Mesenchymal stem cell (in vitro differentiated cells and primary cell): Measurements from ENCODE around the gene UPB1.

Experiments used
- DNase-seq: peaks from one replicate; pipeline ENCODE4 v3.0.0-alpha.2; 2013
- H2AFZ ChIP-seq: one replicate; pipeline ENCODE4 v1.6.1; 2013; ENCODE audit warnings: low read depth, mild to moderate bottlenecking, control low read depth, inconsistent platforms, low read length, moderate library complexity
- H2AK5ac ChIP-seq: 2 replicates; pipeline ENCODE4 v1.6.1; 2013; ENCODE audit warnings: low read length, moderate library complexity, mild to moderate bottlenecking, inconsistent platforms; ENCODE audit not compliant: severe bottlenecking
- H2BK120ac ChIP-seq: one replicate; pipeline ENCODE4 v1.6.1; 2013; ENCODE audit warnings: low read depth, mild to moderate bottlenecking, inconsistent platforms, low read length, moderate library complexity
- H2BK12ac ChIP-seq, 2 experiments: one replicate each; pipeline ENCODE4 v1.6.1; 2013; ENCODE audit warnings: inconsistent platforms in 2 of 2, low read length in 2 of 2, mild to moderate bottlenecking in 2 of 2, moderate library complexity in 2 of 2, control low read depth in 1 of 2
- H2BK15ac ChIP-seq: one replicate; pipeline ENCODE4 v1.6.1; 2013; ENCODE audit warnings: mild to moderate bottlenecking, low read depth, inconsistent platforms; ENCODE audit not compliant: poor library complexity, severe bottlenecking
- H2BK5ac ChIP-seq: 2 replicates; pipeline ENCODE4 v1.6.1; 2013; ENCODE audit warnings: low read depth, mild to moderate bottlenecking, low read length, control low read depth, inconsistent platforms; ENCODE audit not compliant: poor library complexity, severe bottlenecking
- H3K14ac ChIP-seq, 2 experiments: one replicate each; pipeline ENCODE4 v1.6.1; 2013; ENCODE audit warnings: inconsistent platforms in 2 of 2, low read length in 2 of 2, control low read depth in 1 of 2, mild to moderate bottlenecking in 1 of 2, moderate library complexity in 1 of 2
- H3K18ac ChIP-seq, 2 experiments: one replicate each; pipeline ENCODE4 v1.6.1; 2013; ENCODE audit warnings: inconsistent platforms in 2 of 2, low read length in 2 of 2, control low read depth in 1 of 2, low read depth in 1 of 2, mild to moderate bottlenecking in 1 of 2
- H3K23ac ChIP-seq, 2 experiments: one replicate each; pipeline ENCODE4 v1.6.1; 2013; ENCODE audit warnings: inconsistent platforms in 2 of 2, low read length in 2 of 2, mild to moderate bottlenecking in 2 of 2, moderate library complexity in 2 of 2, control low read depth in 1 of 2
- H3K27ac ChIP-seq: 2 replicates; pipeline ENCODE4 v1.5.1; 2013; ENCODE audit warnings: mild to moderate bottlenecking, moderate library complexity, low read length, control low read depth, inconsistent platforms; ENCODE audit not compliant: poor library complexity, severe bottlenecking
- H3K27me3 ChIP-seq, 2 experiments: 2 replicates each; pipeline versions ENCODE4 v1.6.1 to v1.7.0; 2013; ENCODE audit warnings: low read length in 2 of 2, mild to moderate bottlenecking in 2 of 2, moderate library complexity in 2 of 2, control low read depth in 1 of 2, inconsistent platforms in 1 of 2; ENCODE audit not compliant: control insufficient read depth in 1 of 2, insufficient read depth in 1 of 2
- H3K36me3 ChIP-seq, 2 experiments: 2 replicates each; pipeline versions ENCODE4 v1.6.1 to v1.7.0; 2013; ENCODE audit warnings: low read length in 2 of 2, control low read depth in 1 of 2, inconsistent platforms in 1 of 2, low read depth in 1 of 2, mild to moderate bottlenecking in 1 of 2; ENCODE audit not compliant: insufficient read depth in 2 of 2, control insufficient read depth in 1 of 2
- H3K4ac ChIP-seq, 2 experiments: one replicate each; pipeline ENCODE4 v1.6.1; 2013; ENCODE audit warnings: inconsistent platforms in 2 of 2, low read length in 2 of 2, mild to moderate bottlenecking in 2 of 2, moderate library complexity in 2 of 2, control low read depth in 1 of 2, low read depth in 1 of 2
- H3K4me1 ChIP-seq: 2 replicates; pipeline ENCODE4 v1.6.1; 2013; ENCODE audit warnings: low read depth, low read length, control low read depth; ENCODE audit not compliant: control insufficient read depth, insufficient read depth
- H3K4me2 ChIP-seq: 2 replicates; pipeline ENCODE4 v1.6.1; 2013; ENCODE audit warnings: low read length, mild to moderate bottlenecking, inconsistent platforms; ENCODE audit not compliant: poor library complexity, severe bottlenecking
- H3K4me3 ChIP-seq, 2 experiments: 2 replicates each; pipeline versions ENCODE4 v1.5.1 to v1.7.0; 2013; ENCODE audit warnings: low read length in 2 of 2, mild to moderate bottlenecking in 2 of 2, control low read depth in 1 of 2, low read depth in 1 of 2; ENCODE audit not compliant: insufficient read depth in 1 of 2
- H3K79me1 ChIP-seq: replicated peaks from 2 replicates; pipeline ENCODE4 v1.6.1; 2013; ENCODE audit warnings: mild to moderate bottlenecking, control low read depth, low read length, inconsistent platforms; ENCODE audit not compliant: poor library complexity, severe bottlenecking
- H3K9ac ChIP-seq: 2 replicates; pipeline ENCODE4 v1.7.0; 2013; ENCODE audit warnings: mild to moderate bottlenecking, low read length, moderate library complexity
- H3K9me3 ChIP-seq: 2 replicates; pipeline ENCODE4 v1.7.0; 2013; ENCODE audit warnings: mild to moderate bottlenecking, low read length; ENCODE audit not compliant: control insufficient read depth
- H4K8ac ChIP-seq: one replicate; pipeline ENCODE4 v1.6.1; 2013; ENCODE audit warnings: inconsistent platforms, mild to moderate bottlenecking, low read length, moderate library complexity
- H4K91ac ChIP-seq: one replicate; pipeline ENCODE4 v1.6.1; 2013; ENCODE audit warnings: mild to moderate bottlenecking, low read length, inconsistent platforms
- WGBS: methylation state at CpG from one replicate; pipeline ENCODE4 v1.1.7; 2013; ENCODE audit warnings: mixed read lengths; 5-methylcytosine and 5-hydroxymethylcytosine counted together

The UPB1 gene

DNA sequence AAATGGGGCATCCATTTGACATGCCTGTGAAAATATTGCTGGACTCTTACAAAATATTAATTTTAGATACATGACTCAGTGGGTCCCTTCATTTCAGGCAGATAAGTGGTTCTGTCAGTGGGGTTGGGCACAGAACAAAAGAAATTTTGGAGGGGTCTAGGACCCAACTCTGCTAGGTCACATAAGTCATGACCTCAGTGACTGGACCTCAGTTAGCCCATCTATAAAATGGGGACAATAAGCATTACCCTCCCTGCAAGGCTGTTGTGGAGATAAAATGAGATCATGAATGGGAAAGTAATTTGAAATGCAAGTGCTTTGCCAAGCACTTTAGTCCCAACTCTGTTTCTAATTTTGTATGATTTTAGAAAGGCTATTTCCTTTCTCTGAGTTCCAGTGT, 44.0 kb upstream of the UPB1 start:
- H2BK120ac ChIP-seq: no peak overlapping the region
- no peaks in the 10 kb centered on the region for H3K36me3 ChIP-seq
- no peak overlapping the region for H2BK5ac ChIP-seq
- no peak overlapping the region for H3K27ac ChIP-seq
- no peak overlapping the region for H3K9ac ChIP-seq
- H3K4ac ChIP-seq: no peak overlapping the region
- H4K91ac ChIP-seq: no peak overlapping the region
- no peak overlapping the region for H2BK12ac ChIP-seq
- no peak overlapping the region for H2BK15ac ChIP-seq
- H3K23ac ChIP-seq: no peak overlapping the region
- H3K4me1 ChIP-seq: no peaks in the 10 kb centered on the region
- no peak overlapping the region for H2AK5ac ChIP-seq
- no peak overlapping the region for H3K4me3 ChIP-seq
- no peaks in the 10 kb centered on the region for H3K27me3 ChIP-seq
- no peak for DNase-seq
- peaks cover 24% of the 10 kb centered on the region for H3K9me3 ChIP-seq
- no peak overlapping the region for H2AFZ ChIP-seq
- H4K8ac ChIP-seq: no peak overlapping the region
- no peak overlapping the region for H3K4me2 ChIP-seq
- no peak overlapping the region for H3K14ac ChIP-seq
- no peak overlapping the region for H3K18ac ChIP-seq
- no peaks in the 10 kb centered on the region for H3K79me1 ChIP-seq

DNA sequence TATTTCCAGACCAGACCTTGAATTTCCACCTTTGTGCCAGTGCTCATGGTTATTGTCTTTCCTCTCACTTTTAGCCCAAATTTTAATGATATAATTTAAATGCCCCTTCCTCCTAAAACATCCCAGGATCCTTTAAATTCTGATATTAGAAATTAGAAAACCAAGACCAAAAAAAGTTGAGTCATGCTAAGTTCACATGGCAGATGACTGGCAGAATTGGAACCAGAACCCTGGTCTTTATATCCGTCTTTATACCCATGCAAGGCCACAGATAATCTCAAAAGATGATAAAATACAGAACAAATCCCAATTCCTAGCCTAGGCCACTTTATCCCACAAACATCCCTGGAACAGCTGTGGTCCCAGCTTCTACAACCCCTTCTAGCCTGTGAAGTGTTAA, 41.3 kb upstream of the UPB1 start:
- Histone ChIP-seq H3K4me1 (no peaks in the 10 kb centered on the region), H2BK15ac (no peak overlapping the region), H3K27ac (no peak overlapping the region), H2BK5ac (no peak overlapping the region), H3K27me3 (no peaks in the 10 kb centered on the region), H4K8ac (no peak overlapping the region), H3K9ac (no peak overlapping the region), H3K4me2 (no peak overlapping the region), H3K23ac (no peak overlapping the region), H3K4ac (no peak overlapping the region), H3K79me1 (no peaks in the 10 kb centered on the region), H3K9me3 (peaks cover 24% of the 10 kb centered on the region), H3K18ac (no peak overlapping the region), H2BK12ac (no peak overlapping the region), H2AFZ (no peak overlapping the region), H3K4me3 (no peak overlapping the region), H2AK5ac (no peak overlapping the region), H3K36me3 (no peaks in the 10 kb centered on the region), H2BK120ac (no peak overlapping the region), H3K14ac (no peak overlapping the region), H4K91ac (no peak overlapping the region)
- 89% methylated on average over 1 of the region's 1 CpG for WGBS
- no peak for DNase-seq

DNA sequence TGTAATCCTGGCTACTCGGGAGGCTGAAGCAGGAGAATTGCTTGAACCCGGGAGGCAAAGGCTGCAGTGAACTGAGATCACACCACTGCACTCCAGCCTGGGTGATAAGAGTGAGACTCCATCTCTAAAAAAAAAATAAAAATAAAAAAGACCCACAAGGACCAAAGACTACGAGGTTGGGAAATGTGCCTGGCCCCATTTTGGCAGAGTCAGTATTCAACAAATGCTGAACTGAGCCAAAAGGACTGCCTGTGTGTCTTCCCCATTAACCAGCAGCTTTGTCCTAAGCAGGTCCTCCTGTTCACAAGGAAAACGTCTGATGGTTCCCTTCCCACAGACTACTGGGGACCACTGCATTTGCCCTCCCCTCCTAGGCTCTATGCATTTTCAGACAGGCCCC, 40.1 kb upstream of the UPB1 start:
- Histone ChIP-seq H4K8ac (no peak overlapping the region), H2BK15ac (no peak overlapping the region), H3K18ac (no peak overlapping the region), H2BK5ac (no peak overlapping the region), H3K23ac (no peak overlapping the region), H2BK120ac (no peak overlapping the region), H3K79me1 (no peaks in the 10 kb centered on the region), H4K91ac (no peak overlapping the region), H3K14ac (no peak overlapping the region), H2AK5ac (no peak overlapping the region), H3K4ac (no peak overlapping the region), H2BK12ac (no peak overlapping the region), H3K4me3 (no peak overlapping the region), H3K27me3 (no peaks in the 10 kb centered on the region), H3K4me1 (no peaks in the 10 kb centered on the region), H3K27ac (no peak overlapping the region), H3K36me3 (no peaks in the 10 kb centered on the region), H3K9ac (no peak overlapping the region), H2AFZ (no peak overlapping the region), H3K4me2 (no peak overlapping the region), H3K9me3 (peaks cover 24% of the 10 kb centered on the region)
- no peak for DNase-seq
- WGBS: 88% methylated on average over 4 of the region's 4 CpGs

DNA sequence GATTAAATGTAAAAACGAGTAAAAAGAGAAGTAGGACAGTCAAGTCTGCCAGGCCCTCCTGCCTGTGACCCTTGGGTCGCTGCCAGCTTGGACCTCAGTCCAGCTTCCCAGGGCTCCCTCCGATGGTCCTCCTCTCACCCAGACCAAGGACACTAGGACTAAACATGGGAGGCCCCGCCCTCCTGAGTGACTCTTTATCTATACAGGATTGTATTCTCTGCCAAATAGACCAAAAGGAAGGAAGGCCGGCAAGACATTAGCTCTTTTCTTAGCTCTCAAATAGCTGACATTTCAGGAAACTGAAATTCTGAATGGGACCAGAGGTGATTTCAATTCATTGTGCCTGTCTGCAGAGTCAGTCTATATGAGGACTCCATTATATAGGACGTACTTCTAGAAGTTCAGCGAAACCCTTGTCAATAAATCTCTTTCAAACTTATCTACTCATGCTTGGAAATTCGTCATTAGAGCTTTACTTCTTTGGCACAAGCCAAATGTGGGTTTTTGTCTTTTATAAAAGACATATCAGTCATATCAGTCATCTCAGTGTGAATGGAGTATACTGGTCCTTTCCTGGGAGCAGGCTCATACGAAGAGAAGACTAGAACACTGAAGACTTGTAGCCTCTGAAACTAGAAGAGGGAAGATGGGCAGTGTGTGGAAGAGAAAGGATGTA, 39.2 kb upstream of the UPB1 start:
- Histone ChIP-seq H4K8ac (no peak overlapping the region), H3K4ac (no peak overlapping the region), H3K14ac (no peak overlapping the region), H3K79me1 (no peaks in the 10 kb centered on the region), H4K91ac (no peak overlapping the region), H3K36me3 (no peaks in the 10 kb centered on the region), H2BK12ac (no peak overlapping the region), H2BK15ac (no peak overlapping the region), H3K27ac (no peak overlapping the region), H3K4me2 (no peak overlapping the region), H3K4me3 (no peak overlapping the region), H3K23ac (no peak overlapping the region), H2BK120ac (no peak overlapping the region), H2AK5ac (no peak overlapping the region), H2BK5ac (no peak overlapping the region), H2AFZ (no peak overlapping the region), H3K27me3 (no peaks in the 10 kb centered on the region), H3K9ac (no peak overlapping the region), H3K9me3 (peaks cover 19% of the 10 kb centered on the region), H3K4me1 (peaks cover 3% of the 10 kb centered on the region), H3K18ac (no peak overlapping the region)
- no peak for DNase-seq
- WGBS: 93% methylated on average over 7 of the region's 9 CpGs
